DND-41 (cell line): ENCODE data around the gene ERP29.

Source experiments
- EZH2 ChIP-seq: IDR thresholded peaks from 3 replicates; pipeline ENCODE4 v1.6.1; 2012; ENCODE audit warnings: borderline replicate concordance, low read depth, mild to moderate bottlenecking, moderate library complexity, low read length, inconsistent platforms; ENCODE audit not compliant: severe bottlenecking
- TF ChIP-seq, protein P1 (sequence below): IDR thresholded peaks from 2 replicates; pipeline ENCODE4 v1.5.1; 2012; ENCODE audit warnings: borderline replicate concordance, low read length, moderate library complexity, mild to moderate bottlenecking; ENCODE audit not compliant: poor library complexity, severe bottlenecking; ENCODE audit errors: extremely low read depth

DNA sequence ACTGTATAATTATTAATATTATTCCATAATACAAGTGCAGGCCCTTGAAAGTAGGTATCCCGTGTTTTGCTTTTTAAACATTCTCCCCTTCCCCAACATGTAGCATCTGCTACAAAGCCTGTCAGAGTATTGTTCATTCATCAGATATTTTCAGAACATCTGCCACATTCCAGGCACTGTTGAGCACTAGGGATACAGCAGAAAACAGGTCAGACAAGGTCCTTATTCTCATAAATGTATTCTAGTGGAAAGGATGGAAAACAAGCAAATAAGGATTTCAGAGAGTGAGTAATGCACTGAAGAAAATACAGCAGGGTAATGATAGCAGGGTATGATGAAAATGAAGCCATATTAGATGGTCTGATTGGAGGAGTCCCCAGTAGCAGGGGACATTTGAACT lies 3.8 kb downstream of the ERP29 start:
- TF ChIP-seq, protein P1, sequence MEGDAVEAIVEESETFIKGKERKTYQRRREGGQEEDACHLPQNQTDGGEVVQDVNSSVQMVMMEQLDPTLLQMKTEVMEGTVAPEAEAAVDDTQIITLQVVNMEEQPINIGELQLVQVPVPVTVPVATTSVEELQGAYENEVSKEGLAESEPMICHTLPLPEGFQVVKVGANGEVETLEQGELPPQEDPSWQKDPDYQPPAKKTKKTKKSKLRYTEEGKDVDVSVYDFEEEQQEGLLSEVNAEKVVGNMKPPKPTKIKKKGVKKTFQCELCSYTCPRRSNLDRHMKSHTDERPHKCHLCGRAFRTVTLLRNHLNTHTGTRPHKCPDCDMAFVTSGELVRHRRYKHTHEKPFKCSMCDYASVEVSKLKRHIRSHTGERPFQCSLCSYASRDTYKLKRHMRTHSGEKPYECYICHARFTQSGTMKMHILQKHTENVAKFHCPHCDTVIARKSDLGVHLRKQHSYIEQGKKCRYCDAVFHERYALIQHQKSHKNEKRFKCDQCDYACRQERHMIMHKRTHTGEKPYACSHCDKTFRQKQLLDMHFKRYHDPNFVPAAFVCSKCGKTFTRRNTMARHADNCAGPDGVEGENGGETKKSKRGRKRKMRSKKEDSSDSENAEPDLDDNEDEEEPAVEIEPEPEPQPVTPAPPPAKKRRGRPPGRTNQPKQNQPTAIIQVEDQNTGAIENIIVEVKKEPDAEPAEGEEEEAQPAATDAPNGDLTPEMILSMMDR: no peak
- no peak for TF ChIP-seq EZH2
